HUDEP-2 (cell line): ENCODE data around the gene MAFB.

Experiments
- DNase-seq, 76 experiments: peaks; one replicate each; lab custom pipeline; 2025; ENCODE audit not compliant: unreplicated experiment in 76 of 76; lab: John Stamatoyannopoulos, UW

Gene MAFB

DNA sequence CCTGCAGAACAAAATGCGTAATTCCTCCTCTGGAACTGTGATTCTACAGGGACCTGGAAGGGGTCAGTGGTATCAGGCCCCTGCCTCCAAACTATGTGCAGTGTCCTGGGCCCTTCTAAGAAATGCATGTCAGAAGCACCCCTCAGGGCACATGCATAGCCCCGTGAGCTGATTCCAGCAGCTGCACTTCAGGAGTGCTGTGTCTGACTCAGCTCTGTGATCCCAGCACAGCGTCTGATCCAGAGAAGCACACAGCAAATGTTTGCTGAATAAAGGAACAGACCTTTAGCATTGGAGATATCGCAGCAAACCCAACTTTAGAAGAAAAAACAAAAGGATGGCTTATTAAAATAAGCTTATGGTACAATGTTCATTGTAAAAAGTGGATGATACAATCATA, 15.8 kb upstream of the MAFB start:
- DNase-seq: no peak

DNA sequence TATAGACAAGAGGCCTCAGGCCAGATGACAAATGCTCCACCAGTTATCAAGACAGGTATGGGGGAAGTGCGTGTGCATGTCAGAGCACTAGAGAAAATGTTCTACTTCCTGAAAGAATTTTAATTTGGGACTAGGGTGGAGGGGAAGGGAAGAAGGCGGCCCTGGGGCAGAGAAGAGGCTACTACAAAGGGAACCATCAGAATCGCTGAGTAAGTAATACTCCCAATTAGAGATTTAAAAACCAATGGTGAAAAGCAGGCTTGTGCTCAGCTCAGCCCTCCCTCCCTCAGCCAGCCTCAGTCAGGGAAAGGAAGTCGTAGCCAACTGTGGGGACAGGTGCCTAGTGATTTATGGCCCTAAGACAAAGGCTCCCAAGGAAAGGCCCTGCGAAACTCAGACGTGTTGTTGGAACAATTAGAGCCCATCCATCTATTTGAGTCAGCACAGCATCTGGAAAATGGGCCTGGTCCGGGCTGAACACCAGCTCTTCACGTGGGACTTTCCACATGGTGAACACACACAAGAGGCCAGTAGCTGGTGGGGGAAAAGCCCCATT, 15.0 kb upstream of the MAFB start:
- no peak for DNase-seq

DNA sequence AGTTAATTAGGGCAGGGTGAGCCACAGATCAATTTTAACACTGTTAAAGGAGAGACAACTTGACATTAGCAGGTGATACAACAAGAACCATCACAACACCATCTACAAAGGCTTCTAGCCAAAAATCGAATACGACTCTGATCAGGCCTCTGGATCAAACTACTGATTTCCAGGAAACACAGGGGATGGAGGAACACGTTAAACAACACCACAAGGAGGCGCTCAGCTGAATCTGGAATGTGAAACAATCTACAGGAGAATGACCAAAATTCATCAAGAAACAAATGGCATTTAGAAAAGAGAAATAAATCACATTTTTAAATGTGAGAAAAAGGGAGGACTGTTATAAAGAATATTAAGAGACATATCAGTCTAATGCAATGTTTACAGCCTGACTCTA, 13.5 kb upstream of the MAFB start:
- DNase-seq: peak in 6 of 76 experiments; percentile 1 to 15 (median 8)

DNA sequence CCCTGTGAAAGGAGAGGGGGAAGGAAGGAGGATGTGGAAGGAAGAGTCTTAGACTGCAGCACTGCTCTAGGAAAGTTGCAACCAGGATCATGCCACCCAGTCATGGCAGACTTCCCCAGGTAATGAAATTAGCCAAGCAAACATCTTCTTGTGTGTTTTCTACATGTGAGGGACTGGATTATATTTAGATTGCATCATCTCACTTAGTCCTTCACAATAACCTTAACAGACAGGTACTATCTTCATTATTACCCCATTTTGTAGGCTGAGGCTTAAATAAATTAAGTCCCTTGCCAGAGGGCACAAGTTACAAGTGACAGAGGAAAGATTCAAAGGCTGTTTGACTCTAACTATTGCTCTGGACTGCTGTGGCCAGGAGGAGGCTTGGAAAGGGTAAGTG, 9.7 kb upstream of the MAFB start:
- DNase-seq: no peak

DNA sequence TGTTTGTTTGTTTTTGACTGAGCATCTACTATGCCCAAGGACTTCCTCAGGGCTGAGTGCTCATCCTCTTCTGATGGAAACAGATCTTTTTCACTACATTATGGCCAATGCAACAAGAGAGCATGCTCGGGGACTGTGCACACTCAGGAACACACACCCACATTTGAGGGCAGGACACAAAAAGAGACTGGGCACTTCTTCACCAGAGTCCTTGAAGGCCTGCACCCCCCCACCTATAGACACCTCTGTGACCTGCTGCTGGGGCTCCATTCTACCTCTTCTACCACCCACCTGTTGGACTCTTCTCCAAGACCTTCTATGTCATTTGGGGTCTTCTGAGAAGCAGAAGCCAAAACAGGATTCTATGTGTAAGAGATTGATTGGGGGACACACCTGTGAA, 9.2 kb upstream of the MAFB start:
- no peak for DNase-seq

DNA sequence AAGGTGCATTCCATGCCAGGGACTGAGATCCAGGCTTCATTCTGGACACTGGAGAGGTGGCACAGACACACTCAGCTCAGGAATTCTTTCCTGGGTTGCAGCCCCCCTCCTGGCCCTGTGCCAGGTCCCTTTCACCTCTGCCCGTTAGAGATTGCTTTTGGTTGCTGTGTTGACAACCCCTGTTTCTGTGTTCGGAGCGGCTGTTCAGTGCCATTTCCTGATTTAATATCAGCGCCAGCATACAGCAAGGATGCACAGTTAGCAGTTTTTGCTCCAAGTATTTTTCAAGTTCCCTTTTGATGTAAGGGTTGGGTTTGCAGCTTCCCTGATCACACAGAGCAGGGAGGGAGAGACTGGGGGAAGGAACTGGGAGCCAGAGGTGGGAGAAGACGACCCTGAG, 8.5 kb upstream of the MAFB start:
- DNase-seq: no peak

DNA sequence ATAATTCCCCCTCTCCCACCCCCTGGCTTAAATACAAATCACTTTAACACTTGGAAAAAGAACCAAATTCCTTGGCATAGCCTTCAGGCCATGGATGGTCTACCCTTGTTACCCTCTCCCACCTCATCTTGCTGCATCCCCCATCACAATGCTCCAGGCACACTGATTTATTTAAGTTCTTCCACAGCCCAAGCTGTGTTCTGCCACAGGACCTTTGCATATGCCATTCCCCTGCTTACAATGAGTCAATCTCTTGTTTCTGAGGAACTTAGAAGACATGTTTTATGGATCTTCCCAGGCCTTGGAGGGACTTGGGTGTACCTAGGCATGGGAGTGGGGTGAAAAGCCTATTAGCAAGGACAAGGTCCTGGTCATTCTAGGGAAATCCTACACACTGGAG, 6.2 kb upstream of the MAFB start:
- DNase-seq: no peak

DNA sequence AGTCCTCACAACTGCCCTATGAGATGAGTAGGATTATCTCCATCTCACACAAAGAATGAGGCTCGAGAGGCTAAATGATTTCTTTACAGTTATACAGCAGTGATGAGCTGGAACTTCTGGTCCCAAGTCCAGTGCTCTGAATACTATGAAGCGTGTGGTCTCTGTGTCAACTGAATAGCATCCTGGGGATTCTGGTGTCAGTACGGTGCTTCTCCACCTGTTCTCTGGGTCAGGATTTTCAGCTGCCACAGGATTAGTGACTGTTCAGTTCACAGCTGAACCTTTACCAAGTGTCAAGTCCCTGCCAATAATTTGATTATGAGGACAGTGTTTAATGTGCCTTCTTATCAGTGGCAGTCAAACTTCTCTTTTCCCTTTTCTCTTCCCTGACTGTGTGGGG, 5.2 kb upstream of the MAFB start:
- no peak for DNase-seq

DNA sequence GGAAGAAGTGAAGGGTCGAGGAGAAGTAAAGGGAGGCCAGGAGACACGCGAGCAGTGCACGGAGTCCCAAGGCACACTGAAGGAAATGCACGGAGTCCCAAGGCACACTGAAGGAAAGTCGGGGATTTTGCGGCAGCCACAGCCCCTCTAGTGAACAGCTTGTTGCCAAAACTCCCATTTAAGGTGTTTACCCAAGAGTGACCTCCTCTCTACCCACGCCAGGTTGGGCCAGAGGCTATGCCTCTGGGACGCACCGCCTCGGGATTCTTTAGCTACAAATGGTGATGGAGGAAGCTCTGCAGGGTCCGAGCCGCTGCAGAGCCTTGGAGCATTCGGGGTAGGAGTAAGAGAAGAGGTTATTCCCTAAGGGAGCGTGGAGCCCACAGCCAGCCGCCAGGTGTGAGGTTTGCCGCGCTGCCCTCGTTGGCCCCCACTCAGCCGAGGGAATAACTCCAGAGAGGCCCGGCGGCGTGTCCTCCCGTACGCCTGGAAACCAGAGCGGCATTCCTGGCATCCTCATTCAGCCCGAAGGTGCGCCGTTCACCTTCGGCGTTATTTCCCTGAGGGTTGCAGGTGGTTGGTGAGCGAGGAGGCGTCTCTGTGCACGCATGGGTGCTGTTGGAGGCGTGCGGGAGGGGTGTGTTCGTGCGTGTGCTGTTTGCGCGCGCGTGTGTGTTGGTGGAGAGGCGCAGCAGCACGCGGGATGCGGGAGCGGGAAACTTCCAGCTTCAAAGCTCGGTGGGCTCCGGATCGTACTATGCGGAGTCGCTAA, 3.4 kb upstream of the MAFB start:
- no peak for DNase-seq

DNA sequence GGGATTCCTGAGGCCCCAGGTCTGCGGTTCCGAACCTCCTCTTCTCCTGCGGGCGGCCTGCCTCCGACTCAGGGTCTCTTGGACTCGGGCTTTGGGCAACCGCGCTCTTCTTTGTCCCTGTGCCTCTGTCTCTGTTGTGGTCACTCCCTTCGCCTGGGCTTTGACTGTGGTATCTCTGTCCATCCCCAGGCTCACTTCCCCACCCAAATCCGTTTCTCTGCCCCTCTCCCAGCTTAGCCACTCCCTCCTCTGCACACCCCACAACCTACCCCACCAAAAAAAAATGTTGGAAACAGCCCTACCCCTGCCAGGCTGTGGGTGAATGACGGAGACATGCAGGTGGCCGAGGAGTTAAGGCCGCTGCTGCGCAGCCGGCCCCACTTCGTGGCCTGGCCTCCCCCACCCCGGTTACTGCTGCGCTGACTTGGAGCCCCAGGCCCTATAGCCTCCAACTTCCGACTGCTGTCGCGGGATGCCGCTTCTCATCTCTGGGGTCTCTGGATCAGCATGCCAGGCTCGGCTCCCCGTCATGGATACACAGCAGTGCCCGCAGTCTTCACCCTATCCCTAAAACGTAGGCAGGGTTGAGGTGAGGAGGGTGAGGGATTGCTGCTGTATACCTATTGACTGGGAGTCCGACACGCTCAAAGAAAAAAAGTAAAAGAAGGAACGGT, 2.7 kb upstream of the MAFB start:
- DNase-seq: no peak

DNA sequence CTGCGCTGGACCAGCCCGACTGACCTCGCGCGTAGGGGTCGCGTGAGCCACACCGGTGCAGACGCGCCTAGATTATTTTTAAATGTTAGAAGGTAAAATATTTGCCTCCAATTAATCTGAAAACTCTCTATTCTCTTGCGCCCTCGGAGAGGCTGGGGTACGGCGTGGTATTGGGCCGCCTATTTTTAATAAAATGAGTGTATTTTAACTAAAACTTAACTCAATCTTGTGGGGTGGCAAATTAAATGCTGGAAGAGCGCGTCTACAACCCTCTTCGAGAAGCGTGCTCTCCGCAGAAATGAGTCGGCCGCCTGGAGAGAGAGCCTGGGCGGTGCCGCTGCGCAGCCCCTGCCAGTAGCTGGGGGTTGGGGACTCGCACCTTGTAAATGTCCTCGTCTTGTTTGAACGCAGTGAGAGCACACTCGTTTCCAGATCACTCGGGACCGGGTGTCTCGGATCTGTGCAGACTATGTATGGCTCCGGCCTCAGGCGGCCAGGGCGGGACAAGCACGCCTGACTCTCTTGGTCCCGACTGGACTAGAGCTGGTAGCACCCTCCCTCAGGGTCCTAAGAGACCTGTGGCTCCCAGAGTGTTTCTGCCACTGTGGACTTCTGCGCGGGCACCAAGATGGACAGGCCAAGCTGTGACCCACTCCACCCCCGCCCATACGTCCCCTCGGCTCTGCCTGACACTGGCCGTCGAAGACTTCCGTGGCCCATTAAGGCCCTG, 2.0 kb upstream of the MAFB start:
- no peak for DNase-seq

DNA sequence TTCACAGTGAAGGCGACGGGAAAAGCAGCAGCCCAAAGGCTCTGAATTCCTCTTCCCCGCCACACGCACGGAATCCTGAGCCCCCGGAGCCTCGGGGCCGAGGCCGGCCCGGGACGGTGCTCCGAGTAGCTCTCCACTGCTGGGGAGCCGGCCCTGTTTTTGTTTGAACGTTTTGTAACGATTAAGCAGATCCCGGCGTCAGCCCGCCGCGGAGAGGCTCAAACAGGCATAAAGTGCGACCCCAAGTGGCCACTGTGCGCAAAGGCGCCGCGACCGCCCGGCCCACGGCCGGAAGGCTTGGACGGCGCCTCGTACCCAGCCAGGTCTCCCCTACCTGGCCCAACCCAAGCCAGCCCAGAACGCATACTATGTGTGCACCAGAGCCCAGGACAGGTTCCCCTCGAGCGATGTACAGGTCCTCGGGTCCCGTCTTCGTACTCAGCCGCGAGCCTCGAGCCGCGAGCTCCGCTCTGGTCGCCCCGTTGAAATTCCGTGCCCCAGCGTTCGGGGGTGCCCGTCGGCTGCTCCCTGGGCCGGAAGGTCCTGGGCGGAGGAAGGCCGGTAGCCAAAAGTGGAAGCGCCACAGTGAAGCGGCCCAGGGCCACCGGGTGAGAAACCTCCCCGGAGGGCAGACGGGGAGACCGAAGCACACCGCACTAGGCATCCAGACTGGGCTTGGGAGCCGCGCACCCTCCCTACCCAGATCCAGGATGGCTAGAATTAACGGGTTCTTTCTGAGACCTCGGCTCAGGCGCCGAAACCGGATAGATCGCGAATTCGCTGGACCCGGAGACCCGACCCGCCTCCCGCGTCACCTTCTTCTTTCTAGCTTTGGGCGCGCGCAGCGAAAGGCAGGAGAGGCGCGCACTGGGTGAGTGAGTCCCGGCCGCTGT, 1.2 kb upstream of the MAFB start:
- peak in 70 of 76 experiments; percentile 6 to 78 (median 52) for DNase-seq

DNA sequence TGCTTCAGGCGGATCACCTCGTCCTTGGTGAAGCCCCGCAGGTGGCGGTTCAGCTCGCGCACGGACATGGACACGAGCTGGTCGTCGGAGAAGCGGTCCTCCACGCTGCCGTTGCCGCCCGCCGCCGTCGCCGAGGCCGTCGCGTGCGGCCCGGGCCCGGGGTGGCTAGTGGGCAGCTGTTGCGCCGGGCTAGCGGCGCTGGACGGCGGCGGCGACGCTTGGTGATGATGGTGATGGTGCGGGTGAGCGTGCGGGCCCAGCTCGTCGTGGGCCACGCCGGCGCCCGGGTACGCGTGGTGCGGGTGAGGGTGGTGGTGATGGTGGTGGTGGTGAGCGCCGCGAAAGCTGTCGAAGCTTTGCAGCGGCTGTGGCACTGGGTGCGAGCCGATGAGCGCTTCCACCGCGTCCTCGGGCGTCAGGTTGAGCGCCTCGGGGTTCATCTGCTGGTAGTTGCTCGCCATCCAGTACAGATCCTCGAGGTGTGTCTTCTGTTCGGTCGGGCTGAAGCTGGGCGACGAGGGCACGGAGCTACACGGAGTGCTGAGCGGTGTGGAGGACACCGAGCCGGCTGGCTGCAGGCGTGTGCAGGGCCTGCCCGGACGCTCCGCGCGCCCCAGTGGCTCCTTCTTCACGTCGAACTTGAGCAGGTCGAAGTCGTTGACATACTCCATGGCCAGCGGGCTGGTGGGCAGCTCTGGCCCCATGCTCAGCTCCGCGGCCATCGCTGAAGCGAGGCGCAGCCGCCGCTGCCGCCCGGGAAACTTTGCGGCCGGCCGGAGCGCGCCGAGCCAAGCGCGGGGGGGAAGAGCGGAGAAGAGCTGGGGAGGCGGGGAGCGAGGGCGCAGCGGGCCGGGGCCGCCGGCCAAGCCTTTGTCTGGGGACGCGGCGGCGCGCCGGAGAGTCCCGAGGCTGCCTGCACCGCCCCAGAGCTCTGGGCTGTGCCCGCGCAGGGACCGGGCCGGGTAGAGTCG, 622 bp downstream of the MAFB start:
- DNase-seq: no peak

DNA sequence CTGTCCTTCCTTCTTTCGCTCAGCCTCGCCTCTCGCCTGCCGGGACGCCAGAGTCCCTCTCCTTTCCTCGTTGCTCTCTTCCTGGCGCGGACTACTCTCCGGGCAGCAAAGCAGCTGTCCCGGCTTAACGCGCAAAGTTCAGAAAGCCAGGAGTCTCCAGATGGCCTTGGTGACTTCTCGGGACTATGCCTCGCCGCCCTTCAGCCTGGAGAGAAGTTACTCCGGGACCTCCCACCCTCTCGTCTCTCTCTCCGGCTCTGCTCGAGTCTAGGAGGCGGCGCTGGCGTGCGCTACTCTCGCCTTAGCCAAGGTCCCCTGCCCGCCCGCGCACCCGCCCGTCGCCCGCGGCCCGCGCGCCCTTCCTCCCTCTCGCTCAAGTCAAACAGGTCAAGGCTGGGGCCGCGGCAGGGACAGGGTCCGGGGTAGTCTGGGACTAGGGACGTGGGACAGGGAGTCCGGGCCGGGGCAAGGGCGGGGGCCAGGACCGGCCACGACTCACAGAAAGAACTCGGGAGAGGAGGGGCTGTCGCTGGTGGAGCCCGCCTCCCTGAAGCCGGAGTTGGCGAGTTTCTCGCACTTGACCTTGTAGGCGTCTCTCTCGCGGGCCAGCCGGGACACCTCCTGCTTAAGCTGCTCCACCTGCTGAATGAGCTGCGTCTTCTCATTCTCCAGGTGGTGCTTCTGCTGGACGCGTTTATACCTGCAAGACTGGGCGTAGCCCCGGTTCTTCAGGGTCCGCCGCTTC, 1.5 kb downstream of the MAFB start:
- DNase-seq: no peak

DNA sequence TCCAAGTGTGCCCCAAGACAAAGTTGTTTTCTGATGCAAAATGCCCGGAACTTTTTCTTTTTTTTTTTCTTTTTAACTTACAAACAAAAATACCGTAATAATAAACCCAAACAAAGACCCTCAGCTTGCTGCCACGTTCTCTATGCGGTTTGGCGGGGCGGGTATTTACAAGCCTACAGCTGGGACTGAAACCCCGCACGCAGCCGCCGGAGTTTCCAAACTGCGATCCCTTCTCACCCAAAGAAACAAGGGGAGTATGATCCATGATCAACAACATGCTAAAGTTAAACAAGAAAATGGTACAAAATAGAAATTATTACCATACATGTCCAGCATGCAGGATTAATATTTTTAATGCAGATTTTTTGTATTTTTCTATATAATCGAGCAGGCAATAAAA, 2.1 kb downstream of the MAFB start:
- no peak for DNase-seq

DNA sequence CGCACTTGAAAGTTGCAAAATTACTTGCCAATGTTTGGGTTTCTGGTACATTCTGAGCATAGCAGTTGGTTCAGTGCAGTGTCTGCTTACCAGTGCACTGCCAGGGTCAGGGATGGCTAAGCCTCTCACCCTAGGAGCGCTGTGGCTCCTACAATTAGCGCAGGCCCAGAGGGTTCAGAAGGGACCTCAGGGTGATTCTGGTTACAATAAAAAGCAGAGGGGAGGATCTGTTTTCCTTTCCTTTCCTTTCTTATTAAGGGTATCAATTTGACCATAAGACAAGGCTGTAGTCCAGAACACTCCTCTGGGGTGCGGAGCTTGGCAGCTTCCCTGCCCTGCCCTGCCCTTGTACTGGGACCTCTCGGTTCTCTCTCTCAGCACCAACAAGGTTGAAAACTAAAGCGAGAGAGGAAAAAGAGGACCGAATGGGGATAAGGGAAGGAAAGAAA, 2.6 kb downstream of the MAFB start:
- no peak for DNase-seq

DNA sequence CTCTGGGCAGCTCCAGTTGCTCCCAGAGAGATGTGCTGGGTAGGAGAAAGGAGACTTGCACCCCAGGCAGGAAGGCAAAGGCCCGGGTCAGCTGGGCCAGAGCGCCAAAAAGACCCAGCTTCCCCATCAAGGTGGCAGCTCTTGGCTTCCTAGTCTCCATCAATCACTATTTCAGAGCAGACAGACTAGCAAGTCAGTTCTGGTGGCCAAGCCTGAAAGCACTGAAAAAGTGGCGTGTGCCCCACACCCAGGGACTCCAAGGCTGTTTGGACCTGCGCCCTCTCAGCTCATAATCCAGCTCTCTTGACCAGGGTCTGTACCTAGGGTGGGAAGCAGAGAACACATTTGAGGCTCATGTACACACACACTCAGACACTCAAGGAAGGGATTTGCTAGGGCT, 3.7 kb downstream of the MAFB start:
- no peak for DNase-seq

DNA sequence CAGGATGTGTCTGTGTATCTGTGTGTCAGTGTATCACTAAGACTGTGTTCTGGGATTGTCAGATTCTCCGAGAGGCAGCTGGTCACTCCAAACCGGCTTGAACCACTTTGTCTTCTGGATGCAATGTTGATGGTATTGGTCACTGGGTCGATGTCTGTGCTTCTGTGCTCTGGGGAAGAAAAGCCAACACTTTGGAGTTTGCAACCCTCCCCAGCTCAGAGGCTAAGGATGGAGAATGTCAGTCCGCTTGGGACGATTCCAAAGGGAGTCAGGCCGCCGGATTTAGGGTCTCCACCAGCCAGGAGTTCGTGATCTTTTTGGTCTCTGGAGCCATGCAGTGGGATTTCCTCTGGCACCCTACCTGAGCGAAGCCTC, 5.2 kb downstream of the MAFB start:
- DNase-seq: no peak
